ENCODE data around the gene SNAI1.

- TF ChIP-seq CTCF (IDR thresholded peaks at IDR 0.05) (no peak), EP300 (IDR thresholded peaks at IDR 0.05) (no peak), POLR2AphosphoS5 (IDR thresholded peaks at IDR 0.05) (no peak), POLR2A (IDR thresholded peaks at IDR 0.05) (no peak)
Observed at GRCh38 chr20:49942303-49942702, 40.5 kb upstream of the SNAI1 start.

All from suprapubic skin (tissue), 4 donors.